ENCODE measurements around the gene TSPAN16. TPM values are rescaled to one million over a fixed set of nuclear protein-coding genes. Genes with fewer than 3 reads are reported as not detected.

TSPAN16 gene
- total RNA-seq, 1 donor from 2014 or later, result not detected

DNA sequence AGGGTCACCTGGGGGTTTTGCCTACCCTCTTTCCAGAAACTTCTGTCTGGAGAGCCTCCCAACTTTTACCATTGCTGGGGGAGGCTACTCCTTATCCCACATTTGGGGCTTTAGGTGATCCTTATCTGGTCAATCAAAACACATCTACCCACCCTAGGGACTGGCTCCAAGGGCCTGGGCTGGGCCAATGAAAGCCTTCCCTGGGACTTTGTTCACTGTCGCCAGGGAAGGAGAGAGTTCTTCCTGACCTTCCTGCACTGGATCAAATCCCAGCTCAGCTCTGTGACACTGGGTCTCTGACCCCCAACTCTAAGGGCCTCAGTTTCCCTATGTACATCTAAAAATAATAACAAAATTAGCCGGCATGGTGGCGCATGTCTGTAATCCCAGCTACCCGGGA, 44.7 kb upstream of the TSPAN16 start:
- Mint-ChIP-seq H3K4me3 (ENCODE audit: unreplicated experiment) (no peak overlapping the region), H3K27me3 (ENCODE audit: unreplicated experiment) (peaks cover 5% of the 10 kb centered on the region), H3K4me1 (ENCODE audit: unreplicated experiment) (peaks cover 26% of the 10 kb centered on the region), H3K36me3 (ENCODE audit: low read depth, unreplicated experiment) (peaks cover 40% of the 10 kb centered on the region), H3K9me3 (ENCODE audit: unreplicated experiment) (no peaks in the 10 kb centered on the region), H3K27ac (ENCODE audit: unreplicated experiment) (no peak overlapping the region)
- TF ChIP-seq, protein P1, sequence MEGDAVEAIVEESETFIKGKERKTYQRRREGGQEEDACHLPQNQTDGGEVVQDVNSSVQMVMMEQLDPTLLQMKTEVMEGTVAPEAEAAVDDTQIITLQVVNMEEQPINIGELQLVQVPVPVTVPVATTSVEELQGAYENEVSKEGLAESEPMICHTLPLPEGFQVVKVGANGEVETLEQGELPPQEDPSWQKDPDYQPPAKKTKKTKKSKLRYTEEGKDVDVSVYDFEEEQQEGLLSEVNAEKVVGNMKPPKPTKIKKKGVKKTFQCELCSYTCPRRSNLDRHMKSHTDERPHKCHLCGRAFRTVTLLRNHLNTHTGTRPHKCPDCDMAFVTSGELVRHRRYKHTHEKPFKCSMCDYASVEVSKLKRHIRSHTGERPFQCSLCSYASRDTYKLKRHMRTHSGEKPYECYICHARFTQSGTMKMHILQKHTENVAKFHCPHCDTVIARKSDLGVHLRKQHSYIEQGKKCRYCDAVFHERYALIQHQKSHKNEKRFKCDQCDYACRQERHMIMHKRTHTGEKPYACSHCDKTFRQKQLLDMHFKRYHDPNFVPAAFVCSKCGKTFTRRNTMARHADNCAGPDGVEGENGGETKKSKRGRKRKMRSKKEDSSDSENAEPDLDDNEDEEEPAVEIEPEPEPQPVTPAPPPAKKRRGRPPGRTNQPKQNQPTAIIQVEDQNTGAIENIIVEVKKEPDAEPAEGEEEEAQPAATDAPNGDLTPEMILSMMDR (IDR thresholded peaks at IDR 0.05; ENCODE audit: unreplicated experiment), result no peak
- no peak for DNase-seq (ENCODE audit: low spot score)

DNA sequence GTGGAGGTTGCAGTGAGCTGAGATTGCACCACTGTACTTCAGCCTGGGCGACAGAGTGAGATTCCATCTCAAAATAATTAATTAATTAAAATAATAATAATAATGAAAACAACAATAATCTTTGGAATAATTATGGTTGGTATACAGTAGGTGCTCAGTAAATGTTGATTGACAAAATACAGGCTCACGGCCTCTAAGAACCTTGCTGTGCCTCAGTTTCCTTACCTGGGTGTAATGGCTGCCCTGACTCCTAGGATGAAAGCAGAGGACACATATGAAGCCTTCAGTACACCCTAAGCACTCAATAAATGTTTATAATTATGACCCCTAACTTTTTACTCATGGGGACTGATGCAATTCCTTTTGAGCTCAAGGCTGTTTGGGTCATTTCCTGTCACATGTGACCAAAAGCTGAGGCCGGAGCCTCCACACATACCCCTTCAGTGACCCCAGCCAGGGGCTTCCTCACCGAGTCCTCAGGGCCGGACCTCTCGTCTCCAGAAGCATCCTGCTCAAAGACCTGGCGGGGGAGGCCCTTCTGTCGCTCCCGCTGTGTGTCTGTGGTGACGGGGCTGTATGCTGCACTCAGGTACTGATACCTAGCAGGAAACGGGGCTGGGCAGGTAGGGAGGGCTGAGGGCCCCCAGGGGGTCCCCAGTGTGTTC, 44.2 kb upstream of the TSPAN16 start:
- H3K27me3 Mint-ChIP-seq (ENCODE audit: unreplicated experiment), result peaks cover 2% of the 10 kb centered on the region
- H3K4me1 Mint-ChIP-seq (ENCODE audit: unreplicated experiment), result peaks cover 27% of the 10 kb centered on the region
- TF ChIP-seq, protein P1 (IDR thresholded peaks at IDR 0.05; ENCODE audit: unreplicated experiment), result no peak
- H3K27ac Mint-ChIP-seq (ENCODE audit: unreplicated experiment), result no peak overlapping the region
- H3K36me3 Mint-ChIP-seq (ENCODE audit: low read depth, unreplicated experiment), result peaks cover 34% of the 10 kb centered on the region
- H3K4me3 Mint-ChIP-seq (ENCODE audit: unreplicated experiment), result no peak overlapping the region
- no peaks in the 10 kb centered on the region for H3K9me3 Mint-ChIP-seq (ENCODE audit: unreplicated experiment)
- DNase-seq (ENCODE audit: low spot score), result no peak

DNA sequence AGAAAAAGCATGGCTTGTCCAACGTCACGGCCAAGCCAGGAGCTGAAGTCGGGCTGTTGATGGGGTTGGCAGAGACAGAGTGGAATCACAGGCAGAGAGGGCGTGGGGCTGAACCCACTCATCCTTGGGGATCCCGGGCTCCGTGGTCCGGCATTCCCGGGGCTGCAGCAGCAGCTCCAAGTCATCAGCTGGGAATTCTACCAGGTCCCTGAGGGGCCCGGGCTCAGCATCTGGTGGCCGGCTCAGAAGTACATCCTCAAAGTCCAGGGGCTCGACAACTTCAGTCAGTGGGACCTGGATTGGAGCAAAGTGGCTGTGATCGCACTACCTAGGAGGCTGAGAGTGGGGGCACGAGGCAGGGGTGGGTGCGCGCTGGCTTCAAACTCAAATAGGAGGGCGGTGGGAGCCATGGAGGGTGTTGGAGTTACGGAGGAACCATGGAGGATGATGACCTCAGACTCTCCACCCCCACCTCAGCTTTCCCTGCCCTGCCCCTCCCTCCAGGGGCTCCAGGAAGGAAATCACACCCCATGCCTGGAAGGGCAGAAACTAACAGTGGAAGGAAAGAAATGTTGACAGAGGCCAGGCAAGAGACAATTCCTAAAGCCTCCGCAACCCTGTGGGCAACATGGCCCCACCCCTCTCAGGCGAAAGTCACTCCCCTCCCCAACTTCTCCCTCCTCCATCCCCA, 43.1 kb upstream of the TSPAN16 start:
- H3K27ac Mint-ChIP-seq (ENCODE audit: unreplicated experiment), result peak overlapping the region; percentile 75
- peaks cover 28% of the 10 kb centered on the region for H3K36me3 Mint-ChIP-seq (ENCODE audit: low read depth, unreplicated experiment)
- H3K27me3 Mint-ChIP-seq (ENCODE audit: unreplicated experiment), result no peaks in the 10 kb centered on the region
- TF ChIP-seq, protein P1 (IDR thresholded peaks at IDR 0.05; ENCODE audit: unreplicated experiment), result no peak
- H3K4me3 Mint-ChIP-seq (ENCODE audit: unreplicated experiment), result peak overlapping the region; percentile 59
- H3K4me1 Mint-ChIP-seq (ENCODE audit: unreplicated experiment), result peaks cover 27% of the 10 kb centered on the region
- no peaks in the 10 kb centered on the region for H3K9me3 Mint-ChIP-seq (ENCODE audit: unreplicated experiment)
- DNase-seq (ENCODE audit: low spot score), result no peak

DNA sequence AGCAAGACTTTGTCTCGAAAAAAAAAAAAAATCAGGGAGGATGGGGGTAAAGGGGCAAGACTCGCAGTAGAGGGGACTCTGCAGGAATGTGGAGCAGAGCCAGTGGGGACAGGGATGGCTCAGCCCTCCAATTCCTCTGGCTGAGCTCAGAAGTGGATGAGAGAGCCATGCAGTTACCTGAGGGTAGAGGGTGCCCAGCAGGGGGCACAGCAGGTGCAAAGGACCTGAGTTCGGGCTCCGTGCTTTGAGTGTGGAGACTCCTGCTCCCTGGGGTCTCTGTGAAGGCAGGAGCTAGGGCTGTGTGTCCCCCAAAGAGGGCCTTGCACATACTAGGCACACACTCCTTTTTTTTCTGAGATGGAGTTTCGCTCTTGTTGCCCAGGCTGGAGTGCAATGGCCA, 41.3 kb upstream of the TSPAN16 start:
- Mint-ChIP-seq H3K36me3 (ENCODE audit: low read depth, unreplicated experiment) (peaks cover 18% of the 10 kb centered on the region), H3K9me3 (ENCODE audit: unreplicated experiment) (no peaks in the 10 kb centered on the region), H3K27me3 (ENCODE audit: unreplicated experiment) (no peaks in the 10 kb centered on the region), H3K4me3 (ENCODE audit: unreplicated experiment) (no peak overlapping the region), H3K27ac (ENCODE audit: unreplicated experiment) (no peak overlapping the region), H3K4me1 (ENCODE audit: unreplicated experiment) (peaks cover 30% of the 10 kb centered on the region)
- TF ChIP-seq, protein P1 (IDR thresholded peaks at IDR 0.05; ENCODE audit: unreplicated experiment), result no peak
- DNase-seq (ENCODE audit: low spot score), result no peak

DNA sequence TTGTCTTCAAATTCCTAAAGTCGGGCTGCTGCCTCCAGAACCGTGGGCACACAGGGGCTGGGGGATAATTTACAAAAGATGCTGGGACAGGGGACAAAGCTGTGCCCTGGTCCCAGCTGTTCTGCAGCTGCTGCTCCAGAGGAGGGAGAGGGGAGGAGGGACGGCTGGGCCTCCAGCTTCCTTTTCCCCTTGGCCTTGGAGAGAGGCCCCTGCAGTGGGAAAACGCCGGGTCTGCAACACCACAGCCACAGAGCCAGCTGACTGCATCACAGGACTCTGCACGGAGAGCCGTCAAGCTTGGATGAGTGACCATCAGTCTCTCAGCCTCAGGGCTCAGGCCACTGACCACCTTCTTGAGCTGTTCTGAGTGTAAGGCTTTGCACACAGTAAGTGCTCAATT, 39.8 kb upstream of the TSPAN16 start:
- no peak overlapping the region for H3K27ac Mint-ChIP-seq (ENCODE audit: unreplicated experiment)

More for the DNA sequence above, 39.8 kb upstream of the TSPAN16 start:
- TF ChIP-seq, protein P1 (IDR thresholded peaks at IDR 0.05; ENCODE audit: unreplicated experiment), result no peak
- Mint-ChIP-seq H3K4me3 (ENCODE audit: unreplicated experiment) (peak overlapping the region; percentile 42), H3K27me3 (ENCODE audit: unreplicated experiment) (peaks cover 5% of the 10 kb centered on the region), H3K4me1 (ENCODE audit: unreplicated experiment) (peaks cover 38% of the 10 kb centered on the region), H3K9me3 (ENCODE audit: unreplicated experiment) (no peaks in the 10 kb centered on the region), H3K36me3 (ENCODE audit: low read depth, unreplicated experiment) (peaks cover 11% of the 10 kb centered on the region)
- DNase-seq (ENCODE audit: low spot score), result peak; percentile 42
